Measurements from ENCODE around the gene RBSN. TPM values are rescaled to one million over a fixed set of nuclear protein-coding genes. Genes with fewer than 3 reads are reported as not detected.
A peak's percentile ranks its signal among the peaks of the same experiment; 100 is the strongest.

Gene RBSN
- total RNA-seq, 1 donor from 2014 or later: 17.1 TPM

- DNase-seq (no peak), ATAC-seq (ENCODE audit: poor library complexity) (peak; percentile 24)
- intact Hi-C loops (cut with DNase I): no loop called here
Measured at GRCh38 chr3:15041950-15042349, 57.0 kb downstream of the RBSN start.

GRCh38 chr3:15040844-15041243 is 58.1 kb downstream of the RBSN start:
- ATAC-seq (ENCODE audit: poor library complexity): peak; percentile 59
- intact Hi-C loops (cut with DNase I): no loop called here
- DNase-seq: no peak

DNA sequence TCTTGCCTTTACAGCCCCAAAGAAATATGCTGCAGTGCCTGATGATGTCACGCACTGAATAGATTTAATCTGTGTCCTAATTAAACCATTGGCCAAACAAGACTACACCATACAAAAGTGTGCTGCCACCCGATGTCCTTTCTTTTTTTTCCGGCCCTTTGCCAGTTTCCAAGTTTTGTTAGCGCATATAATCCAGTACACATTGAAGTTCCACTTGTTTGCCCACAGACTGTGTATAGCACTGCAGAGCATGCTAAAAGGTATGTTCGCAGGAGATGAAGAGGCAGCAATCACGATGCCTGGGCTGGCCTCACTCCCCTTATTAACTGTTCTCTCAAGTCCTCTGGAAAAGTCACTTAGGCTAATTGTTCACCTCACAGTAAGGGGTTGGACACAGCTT is 60.6 kb downstream of the RBSN start:
- DNase-seq (no peak), ATAC-seq (ENCODE audit: poor library complexity) (no peak)
- intact Hi-C loops (cut with DNase I): no loop called here

DNA sequence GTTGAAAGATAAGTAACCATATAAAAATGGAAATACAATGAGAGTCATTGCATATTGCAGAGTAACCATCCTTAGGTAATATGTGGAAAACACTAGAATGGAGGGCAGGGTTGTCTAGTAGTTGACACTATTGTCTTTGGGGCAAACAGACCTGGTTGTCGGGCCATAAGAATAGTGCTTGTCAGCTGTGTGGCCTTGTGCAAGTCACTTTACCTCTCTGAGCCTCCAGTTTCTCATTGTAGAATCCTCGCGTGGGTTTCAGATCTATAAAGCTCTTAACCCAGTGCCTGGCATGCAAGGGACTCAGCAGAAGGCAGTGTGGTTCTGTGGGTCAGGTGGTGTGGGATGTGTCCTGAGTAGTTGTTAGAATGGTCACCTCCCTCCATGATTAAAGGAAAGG is 65.8 kb downstream of the RBSN start:
- ATAC-seq (ENCODE audit: poor library complexity) (no peak), DNase-seq (no peak)
- intact Hi-C loops (cut with DNase I): loop anchor here (5.0 kb wide), 1 partner anchor 106 kb away; no protein-coding TSS in a partner anchor

GRCh38 chr3:15032650-15033049 is 66.3 kb downstream of the RBSN start:
- intact Hi-C loops (cut with DNase I): loop anchor here (5.0 kb wide), 1 partner anchor 105 kb away; no protein-coding TSS in a partner anchor
- ATAC-seq (ENCODE audit: poor library complexity): no peak
- no peak for DNase-seq

DNA sequence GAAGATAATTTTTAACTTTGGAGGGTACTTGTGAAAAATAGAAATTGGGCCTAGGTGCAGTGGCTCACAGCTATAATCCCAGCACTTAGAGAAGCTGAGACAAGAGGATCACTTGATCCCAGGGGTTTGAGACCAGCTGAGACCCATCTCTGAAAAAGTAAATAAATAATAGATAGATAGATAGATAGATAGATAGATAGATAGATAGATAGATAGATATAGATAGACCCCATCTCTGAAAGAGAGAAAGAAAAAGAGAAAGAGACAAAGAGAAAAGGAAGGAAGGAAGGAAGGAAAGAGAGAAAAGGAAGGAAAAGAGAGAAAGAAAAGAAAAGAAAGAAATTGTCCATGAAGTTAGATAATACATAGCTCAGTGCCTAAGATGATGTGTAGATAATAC is 69.3 kb downstream of the RBSN start:
- ATAC-seq (ENCODE audit: poor library complexity) (no peak), DNase-seq (no peak)
- intact Hi-C loops (cut with DNase I): loop anchor here (5.0 kb wide), 1 partner anchor 102 kb away; no protein-coding TSS in a partner anchor

GRCh38 chr3:15023719-15024118 is 75.2 kb downstream of the RBSN start:
- intact Hi-C loops (cut with DNase I): no loop called here
- ATAC-seq (ENCODE audit: poor library complexity) (no peak), DNase-seq (no peak)

DNA sequence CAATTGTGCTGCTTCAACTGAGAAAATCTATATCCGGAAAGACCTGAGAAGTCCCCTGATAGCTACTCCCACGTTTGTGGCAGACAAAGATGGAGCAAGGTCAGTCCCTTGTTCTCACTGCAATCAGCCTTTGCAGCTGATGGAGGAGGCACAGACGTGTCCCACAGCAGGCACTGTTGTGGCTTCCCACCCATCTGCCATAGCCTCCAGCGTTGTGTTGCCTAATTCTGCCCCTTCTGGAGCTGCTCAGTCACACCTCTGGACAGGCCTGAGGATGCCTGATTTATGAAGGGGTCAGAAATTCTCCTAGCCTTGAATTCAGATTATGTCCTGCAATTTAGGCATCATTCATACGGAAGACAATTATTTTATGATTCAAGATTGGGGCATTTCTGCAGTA is 75.7 kb downstream of the RBSN start:
- DNase-seq (no peak), ATAC-seq (ENCODE audit: poor library complexity) (no peak)
- intact Hi-C loops (cut with DNase I): no loop called here

Other genes starting within 250 kb of the RBSN start
- gene NR2C2, start 151.6 kb downstream of the RBSN start, total RNA-seq: 25.4 TPM
- gene MRPS25, start 33.8 kb downstream of the RBSN start, total RNA-seq: 152 TPM
- 28.1 TPM for gene CAPN7, start 107.1 kb upstream of the RBSN start, total RNA-seq
- gene SH3BP5, start 233.4 kb upstream of the RBSN start, total RNA-seq: 10.4 TPM